ENCODE measurements around the gene KRT37. TPM values are rescaled to one million over a fixed set of nuclear protein-coding genes. Genes with fewer than 3 reads are reported as not detected.

Gene KRT37
- polyA plus RNA-seq, 5 donors: not detected

Other genes starting within 250 kb of the KRT37 start
- gene KRTAP4-2, start 246.4 kb downstream of the KRT37 start, polyA plus RNA-seq (ENCODE audit: insufficient read depth in 1 of 5, insufficient read length in 5 of 5, low replicate concordance in 1 of 5): not detected
- gene KRTAP4-1, start 239.7 kb downstream of the KRT37 start, polyA plus RNA-seq (ENCODE audit: insufficient read depth in 1 of 5, insufficient read length in 5 of 5, low replicate concordance in 1 of 5): not detected
- gene KRTAP9-1, start 234.7 kb downstream of the KRT37 start, polyA plus RNA-seq (ENCODE audit: insufficient read depth in 1 of 5, insufficient read length in 5 of 5, low replicate concordance in 1 of 5): not detected
- not detected for gene KRTAP9-2, start 197.9 kb downstream of the KRT37 start, polyA plus RNA-seq (ENCODE audit: insufficient read depth in 1 of 5, insufficient read length in 5 of 5, low replicate concordance in 1 of 5)
- gene KRTAP9-3, start 192.1 kb downstream of the KRT37 start, polyA plus RNA-seq (ENCODE audit: insufficient read depth in 1 of 5, insufficient read length in 5 of 5, low replicate concordance in 1 of 5): not detected
- not detected for gene KRTAP9-8, start 186.6 kb downstream of the KRT37 start, polyA plus RNA-seq (ENCODE audit: insufficient read depth in 1 of 5, insufficient read length in 5 of 5, low replicate concordance in 1 of 5)
- gene KRTAP9-4, start 174.9 kb downstream of the KRT37 start, polyA plus RNA-seq (ENCODE audit: insufficient read depth in 1 of 5, insufficient read length in 5 of 5, low replicate concordance in 1 of 5): not detected
- gene KRTAP9-9, start 169.2 kb downstream of the KRT37 start, polyA plus RNA-seq (ENCODE audit: insufficient read depth in 1 of 5, insufficient read length in 5 of 5, low replicate concordance in 1 of 5): not detected
- under 1 TPM; 0.13 to 0.25 (median 0.18) TPM for gene KRTAP9-6, start 159.2 kb downstream of the KRT37 start, polyA plus RNA-seq (ENCODE audit: insufficient read depth in 1 of 5, insufficient read length in 5 of 5, low replicate concordance in 1 of 5)
- not detected for gene KRTAP9-7, start 148.9 kb downstream of the KRT37 start, polyA plus RNA-seq (ENCODE audit: insufficient read depth in 1 of 5, insufficient read length in 5 of 5, low replicate concordance in 1 of 5)
- not detected for gene KRTAP29-1, start 121.7 kb downstream of the KRT37 start, polyA plus RNA-seq (ENCODE audit: insufficient read depth in 1 of 5, insufficient read length in 5 of 5, low replicate concordance in 1 of 5)
- gene KRTAP16-1, start 115.3 kb downstream of the KRT37 start, polyA plus RNA-seq (ENCODE audit: insufficient read depth in 1 of 5, insufficient read length in 5 of 5, low replicate concordance in 1 of 5): not detected
- not detected for gene KRTAP17-1, start 108.9 kb downstream of the KRT37 start, polyA plus RNA-seq (ENCODE audit: insufficient read depth in 1 of 5, insufficient read length in 5 of 5, low replicate concordance in 1 of 5)
- not detected for gene KRT33A, start 73.8 kb downstream of the KRT37 start, polyA plus RNA-seq (ENCODE audit: insufficient read depth in 1 of 5, insufficient read length in 5 of 5, low replicate concordance in 1 of 5)
- not detected for gene KRT33B, start 54.8 kb downstream of the KRT37 start, polyA plus RNA-seq (ENCODE audit: insufficient read depth in 1 of 5, insufficient read length in 5 of 5, low replicate concordance in 1 of 5)
- gene KRT34, start 42.3 kb downstream of the KRT37 start, polyA plus RNA-seq (ENCODE audit: insufficient read depth in 1 of 5, insufficient read length in 5 of 5, low replicate concordance in 1 of 5): not detected
- gene KRT31, start 27.0 kb downstream of the KRT37 start, polyA plus RNA-seq (ENCODE audit: insufficient read depth in 1 of 5, insufficient read length in 5 of 5, low replicate concordance in 1 of 5): under 1 TPM in 1 of 5 donors, not detected in 4; 0.32 TPM
- not detected for gene KRT38, start 16.4 kb upstream of the KRT37 start, polyA plus RNA-seq (ENCODE audit: insufficient read depth in 1 of 5, insufficient read length in 5 of 5, low replicate concordance in 1 of 5)
- not detected for gene KRT32, start 42.8 kb upstream of the KRT37 start, polyA plus RNA-seq (ENCODE audit: insufficient read depth in 1 of 5, insufficient read length in 5 of 5, low replicate concordance in 1 of 5)
- gene KRT35, start 56.6 kb upstream of the KRT37 start, polyA plus RNA-seq (ENCODE audit: insufficient read depth in 1 of 5, insufficient read length in 5 of 5, low replicate concordance in 1 of 5): not detected
- gene KRT36, start 65.3 kb upstream of the KRT37 start, polyA plus RNA-seq (ENCODE audit: insufficient read depth in 1 of 5, insufficient read length in 5 of 5, low replicate concordance in 1 of 5): not detected
- gene KRT13, start 81.0 kb upstream of the KRT37 start, polyA plus RNA-seq (ENCODE audit: insufficient read depth in 1 of 5, insufficient read length in 5 of 5, low replicate concordance in 1 of 5): under 1 TPM; 0.19 to 0.58 (median 0.38) TPM
- 1 to 10 TPM; 1.0 to 2.8 (median 2.3) TPM for gene KRT15, start 94.3 kb upstream of the KRT37 start, polyA plus RNA-seq (ENCODE audit: insufficient read depth in 1 of 5, insufficient read length in 5 of 5, low replicate concordance in 1 of 5)
- 100 to 1,000 TPM in 4 of 5 donors, 10 to 100 TPM in 1; 91.6 to 190 (median 122) TPM for gene KRT19, start 103.7 kb upstream of the KRT37 start, polyA plus RNA-seq (ENCODE audit: insufficient read depth in 1 of 5, insufficient read length in 5 of 5, low replicate concordance in 1 of 5)
- not detected for gene KRT9, start 147.5 kb upstream of the KRT37 start, polyA plus RNA-seq (ENCODE audit: insufficient read depth in 1 of 5, insufficient read length in 5 of 5, low replicate concordance in 1 of 5)
- gene KRT14, start 162.3 kb upstream of the KRT37 start, polyA plus RNA-seq (ENCODE audit: insufficient read depth in 1 of 5, insufficient read length in 5 of 5, low replicate concordance in 1 of 5): 1 to 10 TPM in 2 of 5 donors, under 1 TPM in 3; 0.55 to 2.1 (median 0.87) TPM
- gene KRT16, start 188.2 kb upstream of the KRT37 start, polyA plus RNA-seq (ENCODE audit: insufficient read depth in 1 of 5, insufficient read length in 5 of 5, low replicate concordance in 1 of 5): not detected
- gene KRT17, start 200.0 kb upstream of the KRT37 start, polyA plus RNA-seq (ENCODE audit: insufficient read depth in 1 of 5, insufficient read length in 5 of 5, low replicate concordance in 1 of 5): 10 to 100 TPM in 2 of 5 donors, 1 to 10 TPM in 3; 2.6 to 12.1 (median 5.5) TPM